GM12872 (cell line): ENCODE results near the gene ZNF98.

Source experiments
- TF ChIP-seq, protein P1 (sequence below): IDR thresholded peaks from 3 replicates; pipeline ENCODE4 v1.5.1; 2011; ENCODE audit warnings: low read depth, mild to moderate bottlenecking, low read length, moderate library complexity; ENCODE audit not compliant: insufficient read depth

The ZNF98 gene

DNA sequence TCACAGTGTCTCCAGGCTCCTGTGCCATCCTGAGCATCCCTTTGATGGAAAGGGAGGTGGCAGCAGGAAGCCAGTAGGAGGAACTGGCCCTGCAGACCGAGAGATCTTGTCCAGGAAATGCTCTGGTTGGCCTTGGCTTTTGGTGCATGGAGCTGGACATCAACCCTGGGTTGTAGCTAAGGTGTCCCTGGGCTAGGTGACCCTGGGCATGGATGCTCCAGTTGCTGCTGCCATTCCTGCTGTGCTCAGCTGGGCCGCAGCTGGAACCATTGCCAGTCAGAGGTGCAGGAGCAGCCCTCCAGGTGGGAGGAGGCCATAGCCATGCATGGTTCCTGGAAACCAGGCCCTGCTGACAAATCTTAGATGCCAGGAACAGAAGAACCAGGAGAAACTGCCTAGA, 67.5 kb downstream of the ZNF98 start:
- TF ChIP-seq, protein P1, sequence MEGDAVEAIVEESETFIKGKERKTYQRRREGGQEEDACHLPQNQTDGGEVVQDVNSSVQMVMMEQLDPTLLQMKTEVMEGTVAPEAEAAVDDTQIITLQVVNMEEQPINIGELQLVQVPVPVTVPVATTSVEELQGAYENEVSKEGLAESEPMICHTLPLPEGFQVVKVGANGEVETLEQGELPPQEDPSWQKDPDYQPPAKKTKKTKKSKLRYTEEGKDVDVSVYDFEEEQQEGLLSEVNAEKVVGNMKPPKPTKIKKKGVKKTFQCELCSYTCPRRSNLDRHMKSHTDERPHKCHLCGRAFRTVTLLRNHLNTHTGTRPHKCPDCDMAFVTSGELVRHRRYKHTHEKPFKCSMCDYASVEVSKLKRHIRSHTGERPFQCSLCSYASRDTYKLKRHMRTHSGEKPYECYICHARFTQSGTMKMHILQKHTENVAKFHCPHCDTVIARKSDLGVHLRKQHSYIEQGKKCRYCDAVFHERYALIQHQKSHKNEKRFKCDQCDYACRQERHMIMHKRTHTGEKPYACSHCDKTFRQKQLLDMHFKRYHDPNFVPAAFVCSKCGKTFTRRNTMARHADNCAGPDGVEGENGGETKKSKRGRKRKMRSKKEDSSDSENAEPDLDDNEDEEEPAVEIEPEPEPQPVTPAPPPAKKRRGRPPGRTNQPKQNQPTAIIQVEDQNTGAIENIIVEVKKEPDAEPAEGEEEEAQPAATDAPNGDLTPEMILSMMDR: no peak
